Stomach (tissue), 9 donors: ENCODE measurements around the gene RUBCNL. TPM values are rescaled to one million over a fixed set of nuclear protein-coding genes. Genes with fewer than 3 reads are reported as not detected.

Experiments used
- DNase-seq, 2 donors: peaks; one replicate each; pipeline versions ENCODE4 v3.0.0 to v3.0.0-alpha.2; 2013 to 2019
- H3K27ac ChIP-seq, 5 donors: fragments of 200-600 bp in 4 of 5; sonication (generic) in 4 of 5; one replicate each; pipeline ENCODE4 v1.5.1; 2013 to 2019; ENCODE audit warnings: mild to moderate bottlenecking in 1 of 5, moderate library complexity in 1 of 5
- H3K27me3 ChIP-seq, 3 donors: fragments of 200-600 bp; sonication (generic); one replicate each; pipeline ENCODE4 v1.5.1; 2017 to 2019; ENCODE audit warnings: mixed run types in 1 of 3
- H3K36me3 ChIP-seq, 4 donors: fragments of 200-600 bp; sonication (generic); 1 replicate in 3 of 4; 2 replicates in 1 of 4; pipeline ENCODE4 v1.5.1; 2016 to 2019
- H3K4me1 ChIP-seq, 4 donors: fragments of 200-600 bp; sonication (generic); one replicate each; pipeline ENCODE4 v1.5.1; 2016 to 2019
- H3K4me3 ChIP-seq, 4 donors: fragments of 200-600 bp; sonication (generic) in 3 of 4; one replicate each; pipeline ENCODE4 v1.5.1; 2016 to 2019; ENCODE audit warnings: mild to moderate bottlenecking in 1 of 4
- H3K9me3 ChIP-seq, 4 donors: fragments of 200-600 bp; sonication (generic); one replicate each; pipeline ENCODE4 v1.5.1; 2016 to 2019
- EP300 ChIP-seq: sonication (generic); formaldehyde crosslinking; IDR thresholded peaks from one replicate; pipeline ENCODE4 v1.6.1; 2017; ENCODE audit warnings: antibody characterized with exemption
- POLR2A ChIP-seq, 4 donors: fragments of 450-650 bp; IDR thresholded peaks; one replicate each; pipeline ENCODE4 v1.6.1; 2016; ENCODE audit warnings: antibody characterized with exemption in 4 of 4, control low read depth in 2 of 4, mild to moderate bottlenecking in 1 of 4, moderate library complexity in 1 of 4
- POLR2AphosphoS5 ChIP-seq, 3 donors: sonication (generic); formaldehyde crosslinking; IDR thresholded peaks; one replicate each; pipeline ENCODE4 v1.6.1; 2016; ENCODE audit warnings: antibody characterized with exemption in 3 of 3
- WGBS, 5 donors: extraction: QIAGEN DNeasy Blood & Tissue Kit in 3 of 5; methylation state at CpG; one replicate each; pipeline versions ENCODE4 v1.1.5 to v1.1.7; 2013 to 2018; 5-methylcytosine and 5-hydroxymethylcytosine counted together
- intact Hi-C: fragments of 100-400 bp; cut with DNase I; formaldehyde crosslinking; loops from one replicate; pipeline ENCODE4 v1.15.1; 2023; ENCODE audit warnings: low total_unique reads
- polyA plus RNA-seq, 3 donors: library from polyadenylated mRNA; stranded (reverse); fragments of 200-250 nt; gene quantifications; one replicate each; pipeline ENCODE4 v1.2.3, GENCODE V29; 2013
- total RNA-seq, 5 donors: library from RNA; depleted of rRNA; stranded (reverse); fragments of >200 nt; gene quantifications; one replicate each; pipeline versions ENCODE4 v1.1.0 to v1.2.3, GENCODE V29; 2014 to 2016
- TF ChIP-seq, protein P1 (sequence below), 7 experiments: fragments of 450-650 bp in 4 of 7; fragments of 200-600 bp in 3 of 7; sonication (generic) in 3 of 7; IDR thresholded peaks; one replicate each; pipeline ENCODE4 v1.5.1; 2016 to 2019; ENCODE audit warnings: antibody characterized with exemption in 7 of 7, control low read depth in 2 of 7, mild to moderate bottlenecking in 1 of 7
- donor health status: healthy with polysubstance abuse.
- donor health status: Bipolar disorder and iron deficiency.
- donor health status: healthy.

RUBCNL gene
- total and polyA plus RNA-seq, 8 donors: 0.46 to 7.7 (median 2.7) TPM; not detected in 2

DNA sequence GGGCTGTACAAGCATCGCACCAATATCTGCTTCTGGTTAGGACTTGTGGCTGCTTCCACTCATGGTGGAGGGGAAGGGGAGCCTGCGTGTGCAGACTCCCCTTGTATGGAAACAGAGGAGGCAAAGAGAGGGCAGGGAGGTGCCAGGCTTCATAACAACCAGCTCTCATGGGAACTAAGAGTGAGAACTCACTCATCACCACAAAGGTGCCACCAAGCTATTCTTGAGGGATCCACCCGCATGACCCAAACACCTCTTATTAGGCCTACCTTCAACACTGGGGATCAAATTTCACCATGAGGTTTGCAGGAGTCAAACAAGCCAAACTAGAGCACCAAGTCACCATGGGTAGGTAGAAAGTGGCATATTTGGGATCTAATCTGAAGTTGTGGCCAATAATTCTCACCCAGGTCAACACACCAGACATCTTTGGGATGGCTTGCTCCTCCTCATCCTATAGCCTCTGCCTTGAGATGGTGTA is 46.4 kb downstream of the RUBCNL start:
- DNase-seq: no peak
- no peak for TF ChIP-seq EP300
- TF ChIP-seq, protein P1, sequence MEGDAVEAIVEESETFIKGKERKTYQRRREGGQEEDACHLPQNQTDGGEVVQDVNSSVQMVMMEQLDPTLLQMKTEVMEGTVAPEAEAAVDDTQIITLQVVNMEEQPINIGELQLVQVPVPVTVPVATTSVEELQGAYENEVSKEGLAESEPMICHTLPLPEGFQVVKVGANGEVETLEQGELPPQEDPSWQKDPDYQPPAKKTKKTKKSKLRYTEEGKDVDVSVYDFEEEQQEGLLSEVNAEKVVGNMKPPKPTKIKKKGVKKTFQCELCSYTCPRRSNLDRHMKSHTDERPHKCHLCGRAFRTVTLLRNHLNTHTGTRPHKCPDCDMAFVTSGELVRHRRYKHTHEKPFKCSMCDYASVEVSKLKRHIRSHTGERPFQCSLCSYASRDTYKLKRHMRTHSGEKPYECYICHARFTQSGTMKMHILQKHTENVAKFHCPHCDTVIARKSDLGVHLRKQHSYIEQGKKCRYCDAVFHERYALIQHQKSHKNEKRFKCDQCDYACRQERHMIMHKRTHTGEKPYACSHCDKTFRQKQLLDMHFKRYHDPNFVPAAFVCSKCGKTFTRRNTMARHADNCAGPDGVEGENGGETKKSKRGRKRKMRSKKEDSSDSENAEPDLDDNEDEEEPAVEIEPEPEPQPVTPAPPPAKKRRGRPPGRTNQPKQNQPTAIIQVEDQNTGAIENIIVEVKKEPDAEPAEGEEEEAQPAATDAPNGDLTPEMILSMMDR (IDR thresholded peaks at IDR 0.05): no peak
- TF ChIP-seq POLR2A (IDR thresholded peaks at IDR 0.05): no peak
- TF ChIP-seq POLR2AphosphoS5 (IDR thresholded peaks at IDR 0.05): no peak
- H3K27ac ChIP-seq: peak overlapping the region in 2 of 5 donors; percentile 22 to 46
- 90 to 97% (median 92%) methylated on average over 2 to 3 of the region's 3 CpGs for WGBS, 5 donors
- no peak overlapping the region for H3K4me3 ChIP-seq
- H3K36me3 ChIP-seq: no peaks in the 10 kb centered on the region
- H3K4me1 ChIP-seq: no peaks in the 10 kb centered on the region
- peaks cover 0 to 11% (median 7%) of the 10 kb centered on the region in 4 donors for H3K9me3 ChIP-seq
- intact Hi-C loops: no loop called here
- H3K27me3 ChIP-seq: no peaks in the 10 kb centered on the region

DNA sequence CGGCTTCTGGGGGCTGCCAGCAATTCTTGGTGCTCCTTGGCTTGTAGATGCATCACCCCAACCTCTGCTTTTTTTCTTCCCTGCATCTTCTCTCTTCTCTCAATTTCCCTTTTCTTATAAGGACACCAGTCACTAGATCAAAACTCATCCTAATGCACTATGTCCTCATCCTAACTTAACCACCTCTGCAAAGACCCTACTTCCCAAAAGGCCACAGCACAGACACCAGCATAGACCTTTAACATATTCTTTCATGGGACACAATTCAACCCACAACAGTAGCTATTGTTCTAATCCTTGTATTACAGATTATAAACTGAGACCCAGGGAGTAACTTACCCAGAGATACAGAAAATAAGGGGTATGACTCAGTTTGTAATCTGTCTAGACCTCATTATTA is 47.0 kb downstream of the RUBCNL start:
- no peaks in the 10 kb centered on the region for H3K27me3 ChIP-seq
- no peak overlapping the region for H3K4me3 ChIP-seq
- intact Hi-C loops: no loop called here
- no peaks in the 10 kb centered on the region for H3K4me1 ChIP-seq
- DNase-seq: no peak
- TF ChIP-seq POLR2AphosphoS5 (IDR thresholded peaks at IDR 0.05) (no peak), POLR2A (IDR thresholded peaks at IDR 0.05) (no peak), EP300 (no peak)
- TF ChIP-seq, protein P1 (IDR thresholded peaks at IDR 0.05): no peak
- no peak overlapping the region for H3K27ac ChIP-seq
- peaks cover 0 to 11% (median 7%) of the 10 kb centered on the region in 4 donors for H3K9me3 ChIP-seq
- H3K36me3 ChIP-seq: no peaks in the 10 kb centered on the region
- 93 to 100% (median 95%) methylated on average over 1 of the region's 1 CpG for WGBS, 5 donors

DNA sequence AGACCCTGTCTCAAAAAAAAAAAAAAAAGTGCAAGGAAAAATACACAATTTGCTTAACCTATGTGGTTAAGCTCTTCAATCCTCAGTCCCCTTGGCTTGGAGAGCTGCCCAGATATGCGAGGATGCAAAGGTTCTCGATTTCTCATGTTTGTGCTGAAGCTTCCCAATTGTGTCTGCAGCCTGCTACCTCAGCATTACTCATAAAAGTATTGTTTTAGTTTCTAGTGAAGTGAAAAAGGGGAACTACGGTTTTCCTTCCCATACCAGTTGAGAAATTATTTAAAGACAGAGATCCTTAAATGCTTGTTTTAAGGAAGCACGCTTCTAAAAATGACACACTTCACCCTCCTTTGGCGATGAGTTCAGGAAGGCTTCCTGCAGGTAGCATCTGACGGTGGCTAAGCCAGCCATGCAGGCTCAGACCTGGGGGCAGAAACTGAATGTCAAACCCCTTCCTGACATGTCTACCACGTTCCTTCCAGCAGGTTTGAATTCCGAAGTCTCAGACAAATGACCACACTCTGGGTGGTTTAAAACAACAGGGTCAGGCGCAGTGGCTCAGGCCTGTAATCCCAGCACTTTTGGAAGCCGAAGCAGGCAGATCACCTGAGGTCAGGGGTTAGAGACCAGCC is 47.9 kb downstream of the RUBCNL start:
- intact Hi-C loops: no loop called here
- Histone ChIP-seq H3K4me3 (no peak overlapping the region), H3K4me1 (no peaks in the 10 kb centered on the region), H3K27me3 (no peaks in the 10 kb centered on the region), H3K27ac (peak overlapping the region in 1 of 5 donors; percentile 25), H3K36me3 (no peaks in the 10 kb centered on the region), H3K9me3 (peaks cover 0 to 11% (median 7%) of the 10 kb centered on the region in 4 donors)
- TF ChIP-seq POLR2AphosphoS5 (IDR thresholded peaks at IDR 0.05) (no peak), EP300 (no peak), POLR2A (IDR thresholded peaks at IDR 0.05) (no peak)
- TF ChIP-seq, protein P1 (IDR thresholded peaks at IDR 0.05): no peak
- WGBS, 5 donors: 59 to 69% (median 65%) methylated on average over 10 of the region's 10 CpGs
- no peak for DNase-seq

DNA sequence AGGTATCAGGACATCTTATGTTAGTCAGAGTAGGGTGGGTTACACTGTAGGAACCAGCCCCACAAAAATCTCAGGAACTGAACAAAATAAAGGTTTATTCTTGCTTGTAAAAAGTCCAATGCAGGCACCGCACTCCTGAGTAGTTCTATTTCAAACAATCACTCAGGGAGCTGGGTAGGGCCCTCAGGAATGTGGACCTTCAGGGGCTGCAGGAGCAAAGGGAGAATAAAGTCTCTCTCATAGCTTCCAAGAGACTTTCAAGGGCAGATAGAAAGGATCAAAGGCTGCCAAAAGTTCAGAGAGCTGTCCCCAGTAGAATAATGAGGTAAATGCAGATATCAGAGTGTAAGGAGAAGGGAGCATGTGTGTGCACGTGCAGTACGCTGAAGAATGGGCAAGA is 49.4 kb downstream of the RUBCNL start:
- Histone ChIP-seq H3K4me1 (no peaks in the 10 kb centered on the region), H3K36me3 (no peaks in the 10 kb centered on the region), H3K4me3 (no peak overlapping the region), H3K9me3 (peaks cover 0 to 11% (median 7%) of the 10 kb centered on the region in 4 donors), H3K27me3 (peaks cover 0 to 3% (median 0%) of the 10 kb centered on the region in 3 donors), H3K27ac (no peak overlapping the region)
- 36 to 65% (median 42%) methylated on average over 3 of the region's 3 CpGs for WGBS, 5 donors
- no peak for TF ChIP-seq EP300
- TF ChIP-seq POLR2A (IDR thresholded peaks at IDR 0.05): no peak
- TF ChIP-seq, protein P1 (IDR thresholded peaks at IDR 0.05): no peak
- no peak for TF ChIP-seq POLR2AphosphoS5 (IDR thresholded peaks at IDR 0.05)
- no peak for DNase-seq
- intact Hi-C loops: no loop called here
